ENCODE data around the gene EPHB1.

EPHB1 gene

GRCh38 chr3:134801204-134801958 lies 6.3 kb downstream of the EPHB1 start:
- TF ChIP-seq, protein P1, sequence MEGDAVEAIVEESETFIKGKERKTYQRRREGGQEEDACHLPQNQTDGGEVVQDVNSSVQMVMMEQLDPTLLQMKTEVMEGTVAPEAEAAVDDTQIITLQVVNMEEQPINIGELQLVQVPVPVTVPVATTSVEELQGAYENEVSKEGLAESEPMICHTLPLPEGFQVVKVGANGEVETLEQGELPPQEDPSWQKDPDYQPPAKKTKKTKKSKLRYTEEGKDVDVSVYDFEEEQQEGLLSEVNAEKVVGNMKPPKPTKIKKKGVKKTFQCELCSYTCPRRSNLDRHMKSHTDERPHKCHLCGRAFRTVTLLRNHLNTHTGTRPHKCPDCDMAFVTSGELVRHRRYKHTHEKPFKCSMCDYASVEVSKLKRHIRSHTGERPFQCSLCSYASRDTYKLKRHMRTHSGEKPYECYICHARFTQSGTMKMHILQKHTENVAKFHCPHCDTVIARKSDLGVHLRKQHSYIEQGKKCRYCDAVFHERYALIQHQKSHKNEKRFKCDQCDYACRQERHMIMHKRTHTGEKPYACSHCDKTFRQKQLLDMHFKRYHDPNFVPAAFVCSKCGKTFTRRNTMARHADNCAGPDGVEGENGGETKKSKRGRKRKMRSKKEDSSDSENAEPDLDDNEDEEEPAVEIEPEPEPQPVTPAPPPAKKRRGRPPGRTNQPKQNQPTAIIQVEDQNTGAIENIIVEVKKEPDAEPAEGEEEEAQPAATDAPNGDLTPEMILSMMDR (IDR thresholded peaks at IDR 0.05; ENCODE audit: low read depth, low read length, missing control alignments), result no peak
- no peak for DNase-seq
- in situ Hi-C loops (cut with HindIII; ENCODE audit: low pct_ligation_motif_present, low sequenced_read_pairs), result no loop called here
- Histone ChIP-seq H3K4me3 (ENCODE audit: low read depth, low read length) (no peak overlapping the region), H3K27me3 (replicated peaks) (peaks cover 25% of the 10 kb centered on the region), H3K36me3 (replicated peaks) (no peaks in the 10 kb centered on the region), H3K27ac (no peak overlapping the region)

- TF ChIP-seq, protein P1 (IDR thresholded peaks at IDR 0.05; ENCODE audit: low read depth, low read length, missing control alignments), result no peak
- Histone ChIP-seq H3K4me3 (ENCODE audit: low read depth, low read length) (no peak overlapping the region), H3K27ac (no peak overlapping the region), H3K27me3 (replicated peaks) (peaks cover 14% of the 10 kb centered on the region), H3K36me3 (replicated peaks) (no peaks in the 10 kb centered on the region)
- no peak for DNase-seq
- in situ Hi-C loops (cut with HindIII; ENCODE audit: low pct_ligation_motif_present, low sequenced_read_pairs), result no loop called here
These were observed 7.5 kb downstream of the EPHB1 start for GRCh38 chr3:134802428-134803050.

DNA sequence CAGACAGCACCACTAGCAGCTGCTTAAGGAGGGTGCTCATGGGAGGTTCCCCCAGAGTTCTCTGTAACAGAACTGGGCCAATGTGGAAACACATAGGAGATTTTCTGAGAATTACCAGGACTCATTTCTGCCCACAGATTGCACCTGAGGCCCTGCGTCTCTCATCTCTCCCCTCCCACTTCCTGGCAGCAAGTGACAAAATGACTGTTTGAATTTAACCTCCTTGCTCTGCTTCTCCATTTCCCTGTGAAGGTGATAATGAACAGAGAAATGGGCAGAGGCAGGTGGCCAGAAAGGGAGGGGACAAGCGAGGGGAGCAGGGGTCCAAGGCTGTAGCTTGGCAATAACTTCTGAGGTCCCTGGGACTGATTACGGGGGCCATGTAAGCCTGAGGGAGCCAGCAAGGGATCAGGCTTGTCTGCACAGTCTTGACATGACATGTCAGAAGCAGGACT lies 8.0 kb downstream of the EPHB1 start:
- no peak overlapping the region for H3K27ac ChIP-seq
- no peak for DNase-seq
- TF ChIP-seq, protein P1 (IDR thresholded peaks at IDR 0.05; ENCODE audit: low read depth, low read length, missing control alignments), result no peak
- H3K4me3 ChIP-seq (ENCODE audit: low read depth, low read length), result no peak overlapping the region
- H3K36me3 ChIP-seq (replicated peaks), result no peaks in the 10 kb centered on the region
- H3K27me3 ChIP-seq (replicated peaks), result peaks cover 8% of the 10 kb centered on the region
- in situ Hi-C loops (cut with HindIII; ENCODE audit: low pct_ligation_motif_present, low sequenced_read_pairs), result no loop called here

DNA sequence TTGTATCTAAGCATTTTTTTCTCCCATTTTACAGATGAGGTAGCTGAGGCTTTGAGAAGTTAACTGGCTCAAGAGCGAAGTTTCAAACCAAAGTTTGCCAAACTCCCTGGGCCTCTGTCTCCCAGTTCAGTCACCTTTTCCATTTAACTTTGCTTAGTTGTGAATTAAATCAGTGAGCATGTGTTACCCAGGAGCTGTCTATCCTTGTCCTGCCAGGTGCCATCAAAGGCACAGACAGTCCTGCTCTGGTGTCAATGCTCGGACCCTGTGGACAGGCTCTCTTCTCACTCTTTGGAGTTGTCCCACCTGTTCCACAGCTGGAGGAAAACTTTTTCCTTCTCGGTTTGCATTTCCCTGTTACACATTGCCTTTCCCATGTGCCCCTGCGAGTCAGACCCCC lies 8.6 kb downstream of the EPHB1 start:
- in situ Hi-C loops (cut with HindIII; ENCODE audit: low pct_ligation_motif_present, low sequenced_read_pairs), result no loop called here
- Histone ChIP-seq H3K27me3 (replicated peaks) (peaks cover 7% of the 10 kb centered on the region), H3K36me3 (replicated peaks) (no peaks in the 10 kb centered on the region), H3K4me3 (ENCODE audit: low read depth, low read length) (no peak overlapping the region), H3K27ac (no peak overlapping the region)
- TF ChIP-seq, protein P1 (IDR thresholded peaks at IDR 0.05; ENCODE audit: low read depth, low read length, missing control alignments), result no peak
- DNase-seq, result no peak

- Histone ChIP-seq H3K4me3 (ENCODE audit: low read depth, low read length) (no peak overlapping the region), H3K27me3 (replicated peaks) (peaks cover 2% of the 10 kb centered on the region), H3K36me3 (replicated peaks) (no peaks in the 10 kb centered on the region), H3K27ac (no peak overlapping the region)
- TF ChIP-seq, protein P1 (IDR thresholded peaks at IDR 0.05; ENCODE audit: low read depth, low read length, missing control alignments), result no peak
- no peak for DNase-seq
- in situ Hi-C loops (cut with HindIII; ENCODE audit: low pct_ligation_motif_present, low sequenced_read_pairs), result no loop called here
These were observed 9.7 kb downstream of the EPHB1 start for GRCh38 chr3:134804508-134805480.

Data from brain microvascular endothelial cell (primary cell).